Measurements from ENCODE around the gene TBCK.

The TBCK gene

GRCh38 chr4:106039796-106040195 is 276.2 kb downstream of the TBCK start:
- no peak overlapping the region for H3K4me3 ChIP-seq (ENCODE audit: control insufficient read depth in 1 of 7, extremely low read depth in 1 of 7, insufficient read depth in 4 of 7, low read depth in 2 of 7, low read length in 6 of 7)
- no CpG with 5 or more reads among the region's 3 CpGs for WGBS (ENCODE audit: insufficient coverage)
- ChIA-PET POLR2A (no interaction called here), CTCF (no interaction called here)
- H3K27me3 ChIP-seq (replicated peaks in 2 of 5; ENCODE audit: control insufficient read depth in 4 of 5, insufficient read depth in 5 of 5, low read length in 4 of 5): peaks cover 0 to 2% (median 0%) of the 10 kb centered on the region in 5 experiments
- H3K9me3 ChIP-seq (ENCODE audit: control extremely low read depth in 1 of 5, control insufficient read depth in 4 of 5, insufficient read depth in 2 of 5, low read depth in 1 of 5, low read length in 4 of 5): no peaks in the 10 kb centered on the region
- no peak overlapping the region for H3K27ac ChIP-seq (ENCODE audit: insufficient read depth in 1 of 2, low read depth in 1 of 2, low read length in 2 of 2, poor library complexity in 1 of 2, severe bottlenecking in 2 of 2)
- DNase-seq: no peak
- peaks cover 0 to 2% (median 0%) of the 10 kb centered on the region in 4 experiments for H3K36me3 ChIP-seq (ENCODE audit: control insufficient read depth in 4 of 4, insufficient read depth in 4 of 4, low read length in 3 of 4)
- H3K4me1 ChIP-seq (ENCODE audit: control extremely low read depth in 1 of 4, control insufficient read depth in 4 of 4, insufficient read depth in 4 of 4, low read length in 3 of 4): no peaks in the 10 kb centered on the region

GRCh38 chr4:106038908-106039307 is 277.1 kb downstream of the TBCK start:
- CTCF ChIA-PET: no interaction called here
- no peaks in the 10 kb centered on the region for H3K36me3 ChIP-seq (ENCODE audit: control insufficient read depth in 4 of 4, insufficient read depth in 4 of 4, low read length in 3 of 4)
- H3K4me3 ChIP-seq (ENCODE audit: control insufficient read depth in 1 of 7, extremely low read depth in 1 of 7, insufficient read depth in 4 of 7, low read depth in 2 of 7, low read length in 6 of 7): no peak overlapping the region
- no peaks in the 10 kb centered on the region for H3K9me3 ChIP-seq (ENCODE audit: control extremely low read depth in 1 of 5, control insufficient read depth in 4 of 5, insufficient read depth in 2 of 5, low read depth in 1 of 5, low read length in 4 of 5)
- POLR2A ChIA-PET: no interaction called here
- H3K4me1 ChIP-seq (ENCODE audit: control extremely low read depth in 1 of 4, control insufficient read depth in 4 of 4, insufficient read depth in 4 of 4, low read length in 3 of 4): peaks cover 0 to 4% (median 0%) of the 10 kb centered on the region in 4 experiments
- peaks cover 0 to 2% (median 0%) of the 10 kb centered on the region in 5 experiments for H3K27me3 ChIP-seq (replicated peaks in 2 of 5; ENCODE audit: control insufficient read depth in 4 of 5, insufficient read depth in 5 of 5, low read length in 4 of 5)
- H3K27ac ChIP-seq (ENCODE audit: insufficient read depth in 1 of 2, low read depth in 1 of 2, low read length in 2 of 2, poor library complexity in 1 of 2, severe bottlenecking in 2 of 2): no peak overlapping the region
- DNase-seq: no peak
- no CpG with 5 or more reads among the region's 2 CpGs for WGBS (ENCODE audit: insufficient coverage)

GRCh38 chr4:106038012-106038411 is 278.0 kb downstream of the TBCK start:
- Histone ChIP-seq H3K27ac (ENCODE audit: insufficient read depth in 1 of 2, low read depth in 1 of 2, low read length in 2 of 2, poor library complexity in 1 of 2, severe bottlenecking in 2 of 2) (no peak overlapping the region), H3K36me3 (ENCODE audit: control insufficient read depth in 4 of 4, insufficient read depth in 4 of 4, low read length in 3 of 4) (no peaks in the 10 kb centered on the region), H3K27me3 (replicated peaks in 2 of 5; ENCODE audit: control insufficient read depth in 4 of 5, insufficient read depth in 5 of 5, low read length in 4 of 5) (peaks cover 0 to 4% (median 0%) of the 10 kb centered on the region in 5 experiments), H3K4me3 (ENCODE audit: control insufficient read depth in 1 of 7, extremely low read depth in 1 of 7, insufficient read depth in 4 of 7, low read depth in 2 of 7, low read length in 6 of 7) (no peak overlapping the region), H3K4me1 (ENCODE audit: control extremely low read depth in 1 of 4, control insufficient read depth in 4 of 4, insufficient read depth in 4 of 4, low read length in 3 of 4) (peaks cover 0 to 4% (median 0%) of the 10 kb centered on the region in 4 experiments), H3K9me3 (ENCODE audit: control extremely low read depth in 1 of 5, control insufficient read depth in 4 of 5, insufficient read depth in 2 of 5, low read depth in 1 of 5, low read length in 4 of 5) (no peaks in the 10 kb centered on the region)
- POLR2A ChIA-PET: no interaction called here
- WGBS (ENCODE audit: insufficient coverage): 86% methylated on average over 1 of the region's 2 CpGs
- CTCF ChIA-PET: no interaction called here
- no peak for DNase-seq

GRCh38 chr4:106036848-106037247 is 279.2 kb downstream of the TBCK start:
- no peak for DNase-seq
- WGBS (ENCODE audit: insufficient coverage): 100% methylated on average over 2 of the region's 2 CpGs
- ChIA-PET CTCF (no interaction called here), POLR2A (interaction anchor here (0.6 kb wide), 1 partner anchor 1196 kb away, joined by 3 read pairs; no protein-coding TSS in a partner anchor)
- H3K4me1 ChIP-seq (ENCODE audit: control extremely low read depth in 1 of 4, control insufficient read depth in 4 of 4, insufficient read depth in 4 of 4, low read length in 3 of 4): peaks cover 0 to 4% (median 0%) of the 10 kb centered on the region in 4 experiments
- no peak overlapping the region for H3K27ac ChIP-seq (ENCODE audit: insufficient read depth in 1 of 2, low read depth in 1 of 2, low read length in 2 of 2, poor library complexity in 1 of 2, severe bottlenecking in 2 of 2)
- peaks cover 0 to 2% (median 0%) of the 10 kb centered on the region in 5 experiments for H3K9me3 ChIP-seq (ENCODE audit: control extremely low read depth in 1 of 5, control insufficient read depth in 4 of 5, insufficient read depth in 2 of 5, low read depth in 1 of 5, low read length in 4 of 5)
- H3K36me3 ChIP-seq (ENCODE audit: control insufficient read depth in 4 of 4, insufficient read depth in 4 of 4, low read length in 3 of 4): no peaks in the 10 kb centered on the region
- peaks cover 0 to 4% (median 0%) of the 10 kb centered on the region in 5 experiments for H3K27me3 ChIP-seq (replicated peaks in 2 of 5; ENCODE audit: control insufficient read depth in 4 of 5, insufficient read depth in 5 of 5, low read length in 4 of 5)
- H3K4me3 ChIP-seq (ENCODE audit: control insufficient read depth in 1 of 7, extremely low read depth in 1 of 7, insufficient read depth in 4 of 7, low read depth in 2 of 7, low read length in 6 of 7): no peak overlapping the region

GRCh38 chr4:106036334-106036733 is 279.7 kb downstream of the TBCK start:
- 95% methylated on average over 2 of the region's 3 CpGs for whole genome bisulfite sequencing (ENCODE audit: insufficient coverage)

GRCh38 chr4:106035204-106035603 is 280.8 kb downstream of the TBCK start:
- no peak for DNase-seq
- Histone ChIP-seq H3K4me1 (ENCODE audit: control extremely low read depth in 1 of 4, control insufficient read depth in 4 of 4, insufficient read depth in 4 of 4, low read length in 3 of 4) (peaks cover 0 to 4% (median 0%) of the 10 kb centered on the region in 4 experiments), H3K27me3 (replicated peaks in 2 of 5; ENCODE audit: control insufficient read depth in 4 of 5, insufficient read depth in 5 of 5, low read length in 4 of 5) (peaks cover 0 to 4% (median 0%) of the 10 kb centered on the region in 5 experiments), H3K36me3 (ENCODE audit: control insufficient read depth in 4 of 4, insufficient read depth in 4 of 4, low read length in 3 of 4) (no peaks in the 10 kb centered on the region), H3K9me3 (ENCODE audit: control extremely low read depth in 1 of 5, control insufficient read depth in 4 of 5, insufficient read depth in 2 of 5, low read depth in 1 of 5, low read length in 4 of 5) (peaks cover 0 to 6% (median 1%) of the 10 kb centered on the region in 5 experiments), H3K4me3 (ENCODE audit: control insufficient read depth in 1 of 7, extremely low read depth in 1 of 7, insufficient read depth in 4 of 7, low read depth in 2 of 7, low read length in 6 of 7) (no peak overlapping the region), H3K27ac (ENCODE audit: insufficient read depth in 1 of 2, low read depth in 1 of 2, low read length in 2 of 2, poor library complexity in 1 of 2, severe bottlenecking in 2 of 2) (no peak overlapping the region)
- no CpG with 5 or more reads among the region's 1 CpG for WGBS (ENCODE audit: insufficient coverage)
- ChIA-PET POLR2A (no interaction called here), CTCF (no interaction called here)

More at GRCh38 chr4:106036334-106036733, 279.7 kb downstream of the TBCK start:
- POLR2A ChIA-PET: interaction anchor here (0.6 kb wide), 1 partner anchor 1196 kb away, joined by 3 read pairs; no protein-coding TSS in a partner anchor
- no peak for DNase-seq
- Histone ChIP-seq H3K4me1 (ENCODE audit: control extremely low read depth in 1 of 4, control insufficient read depth in 4 of 4, insufficient read depth in 4 of 4, low read length in 3 of 4) (peaks cover 0 to 4% (median 0%) of the 10 kb centered on the region in 4 experiments), H3K36me3 (ENCODE audit: control insufficient read depth in 4 of 4, insufficient read depth in 4 of 4, low read length in 3 of 4) (no peaks in the 10 kb centered on the region), H3K9me3 (ENCODE audit: control extremely low read depth in 1 of 5, control insufficient read depth in 4 of 5, insufficient read depth in 2 of 5, low read depth in 1 of 5, low read length in 4 of 5) (peaks cover 0 to 3% (median 1%) of the 10 kb centered on the region in 5 experiments), H3K4me3 (ENCODE audit: control insufficient read depth in 1 of 7, extremely low read depth in 1 of 7, insufficient read depth in 4 of 7, low read depth in 2 of 7, low read length in 6 of 7) (no peak overlapping the region), H3K27ac (ENCODE audit: insufficient read depth in 1 of 2, low read depth in 1 of 2, low read length in 2 of 2, poor library complexity in 1 of 2, severe bottlenecking in 2 of 2) (no peak overlapping the region), H3K27me3 (replicated peaks in 2 of 5; ENCODE audit: control insufficient read depth in 4 of 5, insufficient read depth in 5 of 5, low read length in 4 of 5) (peaks cover 0 to 4% (median 0%) of the 10 kb centered on the region in 5 experiments)
- CTCF ChIA-PET: no interaction called here

- CTCF ChIA-PET: no interaction called here
- DNase-seq: no peak
- H3K27ac ChIP-seq (ENCODE audit: insufficient read depth in 1 of 2, low read depth in 1 of 2, low read length in 2 of 2, poor library complexity in 1 of 2, severe bottlenecking in 2 of 2): no peak overlapping the region
- H3K4me1 ChIP-seq (ENCODE audit: control extremely low read depth in 1 of 4, control insufficient read depth in 4 of 4, insufficient read depth in 4 of 4, low read length in 3 of 4): peaks cover 0 to 4% (median 0%) of the 10 kb centered on the region in 4 experiments
- peaks cover 0 to 4% (median 0%) of the 10 kb centered on the region in 5 experiments for H3K27me3 ChIP-seq (replicated peaks in 2 of 5; ENCODE audit: control insufficient read depth in 4 of 5, insufficient read depth in 5 of 5, low read length in 4 of 5)
- H3K9me3 ChIP-seq (ENCODE audit: control extremely low read depth in 1 of 5, control insufficient read depth in 4 of 5, insufficient read depth in 2 of 5, low read depth in 1 of 5, low read length in 4 of 5): peaks cover 0 to 8% (median 2%) of the 10 kb centered on the region in 5 experiments
- no peaks in the 10 kb centered on the region for H3K36me3 ChIP-seq (ENCODE audit: control insufficient read depth in 4 of 4, insufficient read depth in 4 of 4, low read length in 3 of 4)
- POLR2A ChIA-PET: no interaction called here
- H3K4me3 ChIP-seq (ENCODE audit: control insufficient read depth in 1 of 7, extremely low read depth in 1 of 7, insufficient read depth in 4 of 7, low read depth in 2 of 7, low read length in 6 of 7): no peak overlapping the region
Observed at GRCh38 chr4:106034751-106035150, 281.3 kb downstream of the TBCK start.

Measured in common myeloid progenitor, CD34-positive (primary cell).